OCI-LY1 (cell line): ENCODE data around the gene PIGX.

Experiments
- EZH2 ChIP-seq: fragments of 200-600 bp; sonication (generic), shearing (Covaris generic); IDR thresholded peaks from 2 replicates; pipeline ENCODE4 v1.8.0; 2017; ENCODE audit warnings: borderline replicate concordance, mixed run types, mild to moderate bottlenecking, antibody characterized with exemption, low read length, moderate library complexity, mixed read lengths
- TF ChIP-seq, protein P1 (sequence below): fragments of 200-600 bp; sonication (generic), shearing (Covaris generic); IDR thresholded peaks from 2 replicates; pipeline ENCODE4 v1.5.1; 2017; ENCODE audit warnings: mild to moderate bottlenecking, antibody characterized with exemption, low read length, moderate library complexity, mixed read lengths

DNA sequence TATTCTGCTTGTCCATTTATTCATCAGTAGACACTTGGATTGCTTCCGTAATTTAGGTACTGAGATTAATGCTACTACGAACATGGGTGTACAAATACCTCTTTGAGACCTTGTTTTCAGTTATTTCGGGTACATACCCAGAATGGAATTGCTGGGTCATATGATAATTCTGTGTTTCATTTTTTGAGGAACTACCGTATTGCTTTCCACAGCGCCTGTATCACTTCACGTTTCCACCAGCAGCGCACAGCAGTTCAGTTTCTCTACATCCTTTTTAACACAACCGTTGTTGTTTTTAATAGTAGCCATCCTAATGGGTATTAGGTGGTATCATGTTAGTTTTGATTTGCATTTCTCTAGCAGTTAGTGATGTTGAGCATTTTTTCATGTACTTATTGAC, 36.9 kb downstream of the PIGX start:
- TF ChIP-seq EZH2: no peak
- TF ChIP-seq, protein P1, sequence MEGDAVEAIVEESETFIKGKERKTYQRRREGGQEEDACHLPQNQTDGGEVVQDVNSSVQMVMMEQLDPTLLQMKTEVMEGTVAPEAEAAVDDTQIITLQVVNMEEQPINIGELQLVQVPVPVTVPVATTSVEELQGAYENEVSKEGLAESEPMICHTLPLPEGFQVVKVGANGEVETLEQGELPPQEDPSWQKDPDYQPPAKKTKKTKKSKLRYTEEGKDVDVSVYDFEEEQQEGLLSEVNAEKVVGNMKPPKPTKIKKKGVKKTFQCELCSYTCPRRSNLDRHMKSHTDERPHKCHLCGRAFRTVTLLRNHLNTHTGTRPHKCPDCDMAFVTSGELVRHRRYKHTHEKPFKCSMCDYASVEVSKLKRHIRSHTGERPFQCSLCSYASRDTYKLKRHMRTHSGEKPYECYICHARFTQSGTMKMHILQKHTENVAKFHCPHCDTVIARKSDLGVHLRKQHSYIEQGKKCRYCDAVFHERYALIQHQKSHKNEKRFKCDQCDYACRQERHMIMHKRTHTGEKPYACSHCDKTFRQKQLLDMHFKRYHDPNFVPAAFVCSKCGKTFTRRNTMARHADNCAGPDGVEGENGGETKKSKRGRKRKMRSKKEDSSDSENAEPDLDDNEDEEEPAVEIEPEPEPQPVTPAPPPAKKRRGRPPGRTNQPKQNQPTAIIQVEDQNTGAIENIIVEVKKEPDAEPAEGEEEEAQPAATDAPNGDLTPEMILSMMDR: no peak
